HCT116 (cell line): Measurements from ENCODE around the gene RNF207. TPM values are rescaled to one million over a fixed set of nuclear protein-coding genes. Genes with fewer than 3 reads are reported as not detected.

ENCODE experiments used
- ATAC-seq: fragments of 200-7000 bp; cut with Tn5 transposase; 2 replicates; pipeline ENCODE4 v1.9.1; 2020; ENCODE audit warnings: mild to moderate bottlenecking, moderate library complexity
- BruUV-seq: library from RNA; stranded (reverse); fragments of 400-500 nt; replicated peaks from 2 replicates; lab custom pipeline; 2021; lab: Mats Ljungman, UMichigan
- CTCF ChIA-PET: fragments of 300-600 bp; sonication (Branson Sonifier 250); formaldehyde crosslinking; loops from one replicate; lab custom pipeline; 2021; ENCODE audit warnings: antibody characterized with exemption; lab: Charles Lee
- POLR2A ChIA-PET: fragments of 300-600, 350-600 bp; sonication (Branson Sonifier 250); formaldehyde crosslinking; loops from one replicate; lab custom pipeline; 2021; ENCODE audit warnings: antibody characterized with exemption; lab: Charles Lee
- RAD21 ChIA-PET, 2 experiments: fragments of 300-600 bp; sonication (Branson Sonifier 250); formaldehyde crosslinking; loops; one replicate each; lab custom pipeline; 2023; ENCODE audit warnings: low total read pairs in 2 of 2; ENCODE audit not compliant: uncharacterized antibody in 2 of 2, unreplicated experiment in 2 of 2, low non-redundant PET in 1 of 2; lab: Charles Lee
- DNase-seq: peaks from one replicate; pipeline ENCODE4 v3.0.0-alpha.2; 2010; ENCODE audit warnings: low read depth, low spot score
- H2AFZ ChIP-seq: fragments of 200-600 bp; shearing (Covaris generic), sonication (generic); 2 replicates; pipeline ENCODE4 v1.6.1; 2017; ENCODE audit warnings: low read depth, mixed run types, mixed read lengths, antibody characterized with exemption, low read length; ENCODE audit not compliant: poor library complexity, severe bottlenecking
- H3K27ac ChIP-seq: 2 replicates; pipeline ENCODE4 v1.5.1; 2012; ENCODE audit warnings: low read depth, low read length
- H3K27me3 ChIP-seq: fragments of 200-600 bp; sonication (generic); 2 replicates; pipeline ENCODE4 v1.6.1; 2016; ENCODE audit warnings: mixed run types, low read length, mixed read lengths; ENCODE audit not compliant: insufficient read depth
- H3K36me3 ChIP-seq, 2 experiments: fragments of 200-500 bp in 1 of 2; fragments of 200-600 bp in 1 of 2; sonication (Bioruptor generic) in 1 of 2; sonication (generic) in 1 of 2; 2 replicates each; pipeline versions ENCODE4 v1.5.1 to v1.6.1; 2014 to 2016; ENCODE audit warnings: low read length in 2 of 2, inconsistent platforms in 1 of 2, mixed read lengths in 1 of 2, mixed run types in 1 of 2; ENCODE audit not compliant: insufficient read depth in 2 of 2, control insufficient read depth in 1 of 2
- H3K4me1 ChIP-seq, 2 experiments: fragments of 200-600 bp in 1 of 2; sonication (generic) in 1 of 2; 2 replicates each; pipeline versions ENCODE4 v1.5.1 to v1.6.1; 2012 to 2017; ENCODE audit warnings: low read length in 2 of 2, inconsistent platforms in 1 of 2, mild to moderate bottlenecking in 1 of 2, mixed read lengths in 1 of 2, mixed run types in 1 of 2, moderate library complexity in 1 of 2; ENCODE audit not compliant: insufficient read depth in 2 of 2, control insufficient read depth in 1 of 2
- H3K4me2 ChIP-seq: fragments of 200-600 bp; sonication (generic); 2 replicates; pipeline ENCODE4 v1.6.1; 2017; ENCODE audit warnings: mixed run types, low read length, mixed read lengths
- H3K4me3 ChIP-seq, 2 experiments: fragments of 200-600 bp in 1 of 2; sonication (generic) in 1 of 2; replicated peaks in 1 of 2; 2 replicates each; pipeline ENCODE4 v1.5.1; 2011 to 2016; ENCODE audit warnings: low read length in 2 of 2, control low read depth in 1 of 2, low read depth in 1 of 2, mild to moderate bottlenecking in 1 of 2, mixed read lengths in 1 of 2, mixed run types in 1 of 2
- H3K79me2 ChIP-seq: fragments of 200-600 bp; sonication (generic); 2 replicates; pipeline ENCODE4 v1.6.1; 2017; ENCODE audit warnings: mild to moderate bottlenecking, mixed run types, low read length, moderate library complexity, mixed read lengths; ENCODE audit not compliant: insufficient read depth
- H3K9ac ChIP-seq: fragments of 200-600 bp; sonication (generic); 2 replicates; pipeline ENCODE4 v1.6.1; 2016; ENCODE audit warnings: low read length, mixed read lengths
- H3K9me2 ChIP-seq: fragments of 200-600 bp; sonication (generic), shearing (Covaris generic); 2 replicates; pipeline ENCODE4 v1.6.1; 2017; ENCODE audit warnings: mixed run types, mild to moderate bottlenecking, moderate library complexity; ENCODE audit not compliant: insufficient read depth
- H3K9me3 ChIP-seq, 2 experiments: fragments of 200-500 bp in 1 of 2; fragments of 200-600 bp in 1 of 2; sonication (Bioruptor generic) in 1 of 2; sonication (generic) in 1 of 2; 2 replicates each; pipeline ENCODE4 v1.6.1; 2014 to 2017; ENCODE audit warnings: low read length in 2 of 2, mixed read lengths in 2 of 2, inconsistent platforms in 1 of 2, low read depth in 1 of 2, mild to moderate bottlenecking in 1 of 2, mixed run types in 1 of 2, moderate library complexity in 1 of 2; ENCODE audit not compliant: control insufficient read depth in 1 of 2, insufficient read depth in 1 of 2
- H4K20me1 ChIP-seq: fragments of 200-600 bp; sonication (generic), shearing (Covaris generic); 2 replicates; pipeline ENCODE4 v1.6.1; 2017; ENCODE audit warnings: mixed run types, mild to moderate bottlenecking, moderate library complexity; ENCODE audit not compliant: insufficient read depth
- ATF3 ChIP-seq: IDR thresholded peaks from 2 replicates; pipeline ENCODE4 v1.6.1; 2012
- CBX3 ChIP-seq: IDR thresholded peaks from 2 replicates; pipeline ENCODE4 v1.6.1; 2012; ENCODE audit warnings: low read depth
- EGR1 ChIP-seq: IDR thresholded peaks from 2 replicates; pipeline ENCODE4 v1.6.1; 2012; ENCODE audit warnings: low read depth
- EZH2 ChIP-seq: fragments of 200-600 bp; sonication (generic); IDR thresholded peaks from 2 replicates; pipeline ENCODE4 v1.6.1; 2017; ENCODE audit warnings: antibody characterized with exemption, mixed run types
- FOSL1 ChIP-seq: IDR thresholded peaks from 2 replicates; pipeline ENCODE4 v1.6.1; 2012; ENCODE audit warnings: low read depth
- MAX ChIP-seq: IDR thresholded peaks from 2 replicates; pipeline ENCODE4 v1.6.1; 2012
- POLR2A ChIP-seq: IDR thresholded peaks from 2 replicates; pipeline ENCODE4 v1.7.0; 2011; ENCODE audit warnings: borderline replicate concordance; ENCODE audit not compliant: insufficient read depth, insufficient read length; ENCODE audit errors: extremely low read depth
- POLR2AphosphoS5 ChIP-seq: IDR thresholded peaks from 2 replicates; pipeline ENCODE4 v1.6.1; 2011; ENCODE audit warnings: mild to moderate bottlenecking, low read depth, low read length, moderate library complexity
- RAD21 ChIP-seq: IDR thresholded peaks from 2 replicates; pipeline ENCODE4 v1.6.1; 2012; ENCODE audit warnings: low read depth, mild to moderate bottlenecking
- REST ChIP-seq: IDR thresholded peaks from 2 replicates; pipeline ENCODE4 v1.6.1; 2012; ENCODE audit warnings: low read depth
- SP1 ChIP-seq: IDR thresholded peaks from 2 replicates; pipeline ENCODE4 v1.6.1; 2012; ENCODE audit warnings: low read depth
- SRF ChIP-seq: IDR thresholded peaks from 2 replicates; pipeline ENCODE4 v1.6.1; 2012; ENCODE audit warnings: low read depth
- TCF7L2 ChIP-seq: IDR thresholded peaks from 2 replicates; pipeline ENCODE4 v1.7.0; 2011; ENCODE audit warnings: borderline replicate concordance, inconsistent platforms; ENCODE audit not compliant: insufficient read depth, insufficient read length; ENCODE audit errors: extremely low read depth
- YY1 ChIP-seq: IDR thresholded peaks from 2 replicates; pipeline ENCODE4 v1.6.1; 2011; ENCODE audit warnings: low read length, low read depth, moderate library complexity, mild to moderate bottlenecking; ENCODE audit not compliant: insufficient replicate concordance; ENCODE audit errors: extremely low read depth
- ZFX ChIP-seq: fragments of 450-650 bp; IDR thresholded peaks from 2 replicates; pipeline ENCODE4 v1.6.1; 2017
- ZNF274 ChIP-seq: fragments of 200-500 bp; sonication (Bioruptor generic); IDR thresholded peaks from 2 replicates; pipeline ENCODE4 v1.6.1; 2014; ENCODE audit warnings: mild to moderate bottlenecking, low read depth, low read length, inconsistent platforms
- intact Hi-C: fragments of 100-400 bp; cut with micrococcal nuclease; formaldehyde crosslinking; loops from 2 replicates; pipeline ENCODE4 v1.10.0; 2022
- total RNA-seq: library from RNA; stranded (reverse); gene quantifications from one replicate; pipeline ENCODE4 v1.2.1, GENCODE V29; 2021; ENCODE audit not compliant: unreplicated experiment

RNF207 gene
- total RNA-seq, 1 experiment from 2014 or later = 61.2 TPM

- no TSS peak for BruUV-seq
Measured at GRCh38 chr1:6177681-6178380, 28.1 kb upstream of the RNF207 start.

More at GRCh38 chr1:6177681-6178380, 28.1 kb upstream of the RNF207 start:
- H3K36me3 ChIP-seq = no peaks in the 10 kb centered on the region
- TF ChIP-seq MAX (no peak), SRF (no peak), ZNF274 (no peak), ATF3 (no peak), FOSL1 (no peak), EGR1 (no peak), CBX3 (no peak), POLR2AphosphoS5 (no peak), EZH2 (no peak), POLR2A (no peak), RAD21 (no peak), TCF7L2 (no peak), SP1 (no peak), ZFX (no peak), REST (no peak), YY1 (no peak)
- TF ChIP-seq, all 23 proteins: peak for 0
- ChIA-PET RAD21 (no interaction called here), POLR2A (no interaction called here), CTCF (no interaction called here)
- intact Hi-C loops = no loop called here
- no peaks in the 10 kb centered on the region for H4K20me1 ChIP-seq
- peaks cover 6 to 12% of the 10 kb centered on the region in 2 experiments; a peak in 3 of 4 replicates for H3K4me1 ChIP-seq
- no peak overlapping the region for H3K9ac ChIP-seq
- no peaks in the 10 kb centered on the region for H3K9me2 ChIP-seq
- no peak for DNase-seq
- H3K9me3 ChIP-seq = no peaks in the 10 kb centered on the region
- no peak overlapping the region for H2AFZ ChIP-seq
- H3K4me2 ChIP-seq = no peak overlapping the region
- H3K79me2 ChIP-seq = no peaks in the 10 kb centered on the region
- no peak overlapping the region for H3K4me3 ChIP-seq
- H3K27me3 ChIP-seq = no peaks in the 10 kb centered on the region
- H3K27ac ChIP-seq = no peak overlapping the region
- ATAC-seq = no peak
